Measurements from ENCODE around the gene FICD.
"Not testable (repeated sequence)": the region's sequence is repeated elsewhere in the genome, so short reads cannot be mapped to it uniquely, and the experiment has no call there.

Gene FICD

DNA sequence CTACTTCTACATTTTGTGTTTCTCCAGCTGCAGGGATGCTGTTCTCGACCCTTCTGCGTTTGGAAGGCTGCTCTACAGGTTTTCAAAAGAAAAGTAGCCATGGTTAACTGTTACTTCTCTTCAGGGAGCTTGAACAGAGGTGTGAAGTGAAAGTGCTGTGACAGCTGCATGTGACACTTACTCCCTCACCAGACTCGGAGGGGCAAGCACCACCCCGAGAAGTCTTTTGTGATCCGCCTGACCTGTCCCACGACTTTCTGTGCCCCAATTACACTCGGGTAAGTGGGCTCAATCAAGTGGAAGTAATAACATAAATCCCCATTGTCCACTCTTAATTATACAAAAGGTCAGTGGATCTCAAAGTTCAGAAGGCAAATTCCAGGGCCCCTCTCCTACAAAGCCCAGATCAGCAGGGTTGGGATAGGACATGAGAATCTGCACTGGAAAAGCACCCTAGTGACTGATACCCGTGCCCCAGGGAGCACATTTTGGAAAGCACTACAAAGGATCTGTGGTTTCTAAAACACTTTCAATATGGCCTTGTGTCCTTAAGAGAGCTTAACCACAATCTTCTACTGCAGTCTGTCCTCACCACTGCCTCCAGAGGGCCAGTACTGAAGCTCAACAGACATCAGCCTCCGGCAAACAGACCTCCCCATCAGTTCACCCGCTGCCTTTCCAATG, 11.5 kb downstream of the FICD start:
- in situ Hi-C loops (cut with MboI; ENCODE audit: low pct_unique_long_range_greater_than_20kb, low sequenced_read_pairs): no loop called here
- DNase-seq: no peak

DNA sequence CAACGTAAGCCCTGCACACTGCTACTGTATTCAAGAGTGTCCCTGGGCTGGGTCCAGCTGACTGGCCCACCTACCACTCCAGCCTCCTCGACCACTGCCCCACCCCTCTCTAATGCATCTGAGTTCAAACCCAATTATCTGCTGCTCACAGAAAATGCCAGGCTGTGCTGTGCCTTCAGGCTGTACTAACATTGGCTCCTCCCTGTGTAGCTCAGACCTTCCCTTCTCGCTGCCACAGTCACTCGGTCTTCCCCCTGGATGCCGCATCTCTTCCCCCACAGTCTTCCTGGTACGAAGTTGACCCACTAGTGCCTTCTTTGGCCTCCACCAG, 12.1 kb downstream of the FICD start:
- no peak for DNase-seq
- in situ Hi-C loops (cut with MboI; ENCODE audit: low pct_unique_long_range_greater_than_20kb, low sequenced_read_pairs): no loop called here

DNA sequence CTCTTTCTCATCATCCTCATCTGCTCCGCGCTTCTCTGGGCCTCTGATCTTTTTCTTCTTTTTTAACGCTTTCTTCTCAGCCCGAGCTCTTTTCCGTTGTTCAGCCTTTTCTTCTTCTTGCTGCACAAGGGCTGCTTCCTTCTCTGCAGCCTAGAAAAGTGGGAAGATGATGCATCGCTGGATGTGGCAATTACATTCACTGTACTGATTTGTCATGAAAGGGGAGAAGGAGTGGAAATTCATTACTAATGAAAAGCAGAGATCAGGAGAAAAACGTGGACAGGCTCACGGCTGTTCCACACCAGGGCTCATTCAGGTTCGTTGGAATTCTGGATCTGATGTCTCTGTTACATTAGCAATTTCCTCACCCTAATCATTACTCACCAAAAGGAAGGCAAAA, 15.1 kb downstream of the FICD start:
- DNase-seq: no peak
- in situ Hi-C loops (cut with MboI; ENCODE audit: low pct_unique_long_range_greater_than_20kb, low sequenced_read_pairs): no loop called here

DNA sequence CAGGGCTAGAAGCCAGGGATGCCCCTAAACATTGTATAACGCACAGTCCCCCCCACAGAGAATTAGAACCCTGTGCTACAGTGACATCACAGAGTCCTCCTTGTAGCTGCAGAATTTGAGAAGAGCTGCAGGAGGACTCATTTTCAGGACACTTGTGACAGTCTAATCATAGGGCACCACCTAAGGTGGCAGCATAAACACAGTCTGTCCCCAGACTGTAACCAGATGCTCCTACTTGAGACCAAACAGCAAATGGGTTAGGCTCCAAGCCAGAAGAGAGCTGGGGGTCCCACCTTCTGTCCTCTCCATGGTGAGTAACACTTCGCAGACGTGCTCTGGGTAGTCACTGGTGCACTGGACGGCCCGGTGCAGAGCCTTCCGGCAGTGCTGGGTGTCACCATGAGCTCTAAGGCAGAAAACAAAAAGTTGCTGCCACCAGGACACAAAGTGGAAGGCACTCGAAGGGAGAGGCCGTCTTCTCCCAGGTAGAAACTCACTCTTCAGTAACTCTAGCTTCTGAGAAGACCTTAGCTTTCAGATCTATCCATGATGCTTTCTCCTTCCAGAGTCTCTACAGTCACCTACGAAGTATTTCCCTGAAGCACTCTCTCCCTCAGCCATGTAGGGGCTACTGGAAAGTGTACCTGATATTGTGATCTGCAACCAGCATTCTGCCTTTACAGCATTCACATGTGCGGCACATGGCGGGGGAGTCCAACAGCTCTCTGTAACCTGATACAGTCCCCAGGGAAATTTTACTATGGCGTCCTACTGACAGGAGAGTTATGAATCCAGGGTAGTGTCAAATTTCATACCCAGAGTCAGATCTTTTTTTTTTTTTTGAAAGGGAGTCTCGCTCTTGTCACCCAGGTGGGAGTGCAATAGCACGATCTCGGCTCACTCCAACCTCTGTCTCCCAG, 17.1 kb downstream of the FICD start:
- in situ Hi-C loops (cut with MboI; ENCODE audit: low pct_unique_long_range_greater_than_20kb, low sequenced_read_pairs): no loop called here
- no peak for DNase-seq

DNA sequence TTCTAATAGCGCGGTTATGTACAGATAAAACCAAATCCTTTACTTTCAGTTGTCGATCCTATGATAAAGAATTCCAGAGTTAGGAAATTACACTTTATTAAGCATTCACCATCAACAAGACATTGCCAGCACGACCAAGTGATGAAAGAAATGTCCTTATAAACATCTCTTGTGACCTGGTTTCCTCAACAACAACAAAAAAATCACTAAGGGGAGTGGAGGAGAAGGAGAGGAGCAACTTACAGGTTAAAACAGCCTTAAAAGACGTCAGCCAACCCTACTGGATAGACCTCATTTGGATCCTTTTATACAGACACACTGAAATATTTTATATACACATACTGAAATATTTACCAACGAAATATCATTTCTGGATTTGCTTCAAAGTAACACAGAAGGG, 23.1 kb downstream of the FICD start:
- no peak for DNase-seq
- in situ Hi-C loops (cut with MboI; ENCODE audit: low pct_unique_long_range_greater_than_20kb, low sequenced_read_pairs): no loop called here

DNA sequence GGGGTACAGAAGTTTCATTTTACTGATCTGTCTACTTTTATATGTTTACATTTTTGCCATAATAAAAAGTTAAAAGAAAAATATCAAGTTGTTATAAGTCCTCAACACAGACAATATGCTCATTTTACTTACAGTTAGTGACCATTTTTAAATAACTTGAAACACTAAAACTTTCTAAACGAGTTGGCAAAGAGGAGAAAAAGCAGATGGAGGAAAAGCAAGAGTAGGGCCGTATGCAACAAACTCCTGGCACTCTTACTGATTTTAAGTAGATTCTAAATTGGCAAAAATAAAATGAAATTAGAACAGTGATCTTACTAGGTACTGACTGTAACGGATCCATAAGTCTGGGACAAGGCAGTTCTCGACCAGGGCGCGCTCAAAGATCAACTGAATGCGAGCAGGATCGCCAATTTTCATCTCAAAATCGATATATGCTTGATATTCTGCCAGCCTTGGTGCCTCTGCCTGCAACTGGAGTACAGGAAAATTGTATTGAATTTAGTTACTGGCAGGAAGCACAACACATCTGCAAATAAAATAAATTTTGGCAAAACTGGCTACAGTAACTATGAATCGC, 23.6 kb downstream of the FICD start:
- in situ Hi-C loops (cut with MboI; ENCODE audit: low pct_unique_long_range_greater_than_20kb, low sequenced_read_pairs): no loop called here
- DNase-seq: no peak

DNA sequence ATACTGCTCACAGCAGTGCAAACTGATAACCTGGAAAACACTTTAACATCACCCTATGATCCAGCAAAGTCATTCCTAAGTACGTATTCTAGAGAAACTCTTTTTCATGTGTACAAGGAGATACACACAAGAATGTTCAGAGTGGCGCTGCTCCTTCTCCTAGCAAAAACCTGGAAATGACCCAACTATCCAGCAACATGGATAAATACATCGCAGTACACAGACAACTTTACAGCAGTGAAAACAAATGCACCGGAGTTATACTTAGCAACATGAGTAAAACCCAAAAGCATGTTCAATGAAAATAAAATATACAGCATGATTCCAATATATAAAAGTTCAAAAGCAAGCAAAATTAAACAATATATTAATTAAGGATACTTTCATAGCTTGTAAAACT, 27.2 kb downstream of the FICD start:
- DNase-seq: no peak
- in situ Hi-C loops (cut with MboI; ENCODE audit: low pct_unique_long_range_greater_than_20kb, low sequenced_read_pairs): no loop called here

DNA sequence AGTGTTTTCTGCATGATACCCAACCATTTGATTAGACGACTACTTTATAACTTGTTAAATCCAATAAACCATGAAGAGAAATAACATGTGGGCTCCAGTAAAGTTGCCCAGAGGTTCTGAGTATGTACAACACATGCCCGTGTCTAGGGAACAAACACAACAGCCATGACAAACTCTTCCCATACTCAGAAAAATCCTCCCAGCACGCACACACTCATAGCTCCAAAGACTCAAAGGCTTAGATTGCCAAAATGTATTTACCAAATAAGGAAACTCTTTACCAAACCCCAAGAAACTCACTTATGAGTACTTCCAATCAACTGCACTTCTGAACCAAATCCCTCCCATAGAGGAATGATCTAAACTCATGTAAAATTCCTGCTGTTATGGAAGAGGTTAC, 28.6 kb downstream of the FICD start:
- in situ Hi-C loops (cut with MboI; ENCODE audit: low pct_unique_long_range_greater_than_20kb, low sequenced_read_pairs): no loop called here
- no peak for DNase-seq

DNA sequence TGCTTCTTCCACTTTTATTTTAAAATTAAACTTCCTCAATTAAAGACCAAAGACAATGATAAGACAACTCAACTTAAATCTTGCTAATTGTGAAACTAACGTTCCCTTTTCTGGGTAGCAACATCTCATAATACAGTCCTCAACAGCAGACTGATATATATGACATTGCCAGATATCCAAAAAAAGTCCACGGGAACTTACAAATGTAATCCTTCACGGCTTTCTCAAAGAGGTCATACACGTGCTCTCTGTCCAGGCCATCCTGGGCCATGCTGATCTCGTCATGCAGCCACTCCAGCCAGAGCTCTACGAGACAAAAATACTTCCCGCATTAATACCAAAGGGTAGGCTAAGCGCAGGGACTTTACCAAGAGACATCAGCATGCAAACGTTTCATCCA, 32.6 kb downstream of the FICD start:
- in situ Hi-C loops (cut with MboI; ENCODE audit: low pct_unique_long_range_greater_than_20kb, low sequenced_read_pairs): no loop called here

DNA sequence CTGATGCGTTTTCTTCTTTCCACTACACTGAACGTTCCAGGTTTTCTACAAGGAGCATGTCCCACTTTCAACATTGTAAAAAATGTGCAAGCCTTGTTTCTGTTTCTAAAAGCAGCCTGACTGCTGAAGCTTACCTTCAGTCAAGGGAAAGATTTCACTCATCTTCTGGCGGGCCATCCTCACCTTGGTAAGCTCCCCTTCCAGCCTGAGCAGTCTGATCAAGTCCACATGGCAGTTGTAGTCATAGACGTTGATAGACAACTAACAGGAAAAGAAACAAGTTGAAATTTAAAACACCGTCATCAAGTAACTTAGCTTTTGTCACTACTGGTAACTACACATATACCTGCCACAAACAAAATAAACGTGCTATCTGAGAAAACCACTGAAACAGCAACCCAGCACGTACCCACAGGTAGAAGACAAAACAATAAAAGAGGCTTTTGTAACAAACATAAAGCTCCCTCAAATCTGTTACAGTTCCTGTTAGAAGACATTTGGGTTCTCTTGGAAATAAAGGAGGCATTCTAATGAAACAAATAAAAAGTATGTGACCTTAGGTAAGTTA, 34.0 kb downstream of the FICD start:
- no peak for DNase-seq
- in situ Hi-C loops (cut with MboI; ENCODE audit: low pct_unique_long_range_greater_than_20kb, low sequenced_read_pairs): no loop called here

More for the DNA sequence above, 32.6 kb downstream of the FICD start:
- DNase-seq: no peak

DNA sequence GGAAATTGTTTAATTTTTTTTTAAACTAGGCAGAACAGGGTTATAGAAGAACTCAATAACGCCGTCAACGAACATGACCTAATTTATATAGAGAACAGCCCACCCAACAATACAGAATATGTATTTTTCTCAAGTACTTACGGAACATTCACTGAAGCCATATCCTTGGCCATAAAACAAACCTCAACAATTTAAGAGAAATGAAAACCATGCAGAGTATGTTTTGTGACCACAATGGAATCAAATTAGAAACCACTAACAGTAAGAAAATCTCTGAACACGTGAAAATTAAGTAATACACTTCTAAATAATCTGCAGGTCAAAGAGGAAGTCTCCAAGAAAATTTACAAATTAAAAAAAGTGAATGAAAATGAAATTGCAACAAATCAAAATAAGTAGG, 36.5 kb downstream of the FICD start:
- in situ Hi-C loops (cut with MboI; ENCODE audit: low pct_unique_long_range_greater_than_20kb, low sequenced_read_pairs): no loop called here
- no peak for DNase-seq

DNA sequence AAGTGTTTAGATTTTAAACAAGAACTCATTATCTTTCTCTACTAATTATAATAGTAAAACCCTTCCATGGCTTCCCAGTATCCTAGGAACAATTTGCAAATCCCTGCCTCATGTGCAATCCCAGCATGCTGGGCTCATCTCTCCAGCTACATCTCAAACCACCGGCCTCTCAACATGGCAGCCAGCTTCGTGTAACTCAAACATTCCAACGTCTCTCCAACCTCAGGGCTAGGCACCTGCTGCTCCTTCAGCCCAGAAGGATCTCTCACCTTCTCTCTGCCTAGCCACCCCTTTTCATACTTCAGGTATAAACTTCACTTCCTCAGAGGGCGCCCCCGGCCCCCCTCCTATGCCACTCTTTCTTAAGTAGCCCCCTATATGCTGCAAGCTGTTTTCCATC, 38.7 kb downstream of the FICD start:
- no peak for DNase-seq
- in situ Hi-C loops (cut with MboI; ENCODE audit: low pct_unique_long_range_greater_than_20kb, low sequenced_read_pairs): no loop called here

DNA sequence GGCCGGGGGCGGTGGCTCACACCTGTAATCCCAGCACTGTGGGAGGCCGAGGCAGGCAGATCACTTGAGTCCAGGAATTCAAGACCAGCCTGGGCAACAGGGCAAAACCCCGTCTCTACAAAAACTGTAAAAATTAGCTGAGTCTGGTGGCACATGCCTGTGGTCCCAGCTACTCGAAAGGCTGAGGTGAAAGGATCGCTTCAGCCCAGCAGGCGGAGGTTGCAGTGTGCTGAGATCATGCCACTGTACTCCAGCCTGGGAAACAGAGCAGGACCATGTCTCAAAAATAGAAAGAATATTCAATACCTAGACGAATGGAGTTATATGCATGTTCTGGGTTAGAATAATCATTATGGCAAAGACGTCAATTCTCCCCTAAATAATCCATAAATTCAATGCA, 40.3 kb downstream of the FICD start:
- in situ Hi-C loops (cut with MboI; ENCODE audit: low pct_unique_long_range_greater_than_20kb, low sequenced_read_pairs); DNase-seq: not testable (repeated sequence)

DNA sequence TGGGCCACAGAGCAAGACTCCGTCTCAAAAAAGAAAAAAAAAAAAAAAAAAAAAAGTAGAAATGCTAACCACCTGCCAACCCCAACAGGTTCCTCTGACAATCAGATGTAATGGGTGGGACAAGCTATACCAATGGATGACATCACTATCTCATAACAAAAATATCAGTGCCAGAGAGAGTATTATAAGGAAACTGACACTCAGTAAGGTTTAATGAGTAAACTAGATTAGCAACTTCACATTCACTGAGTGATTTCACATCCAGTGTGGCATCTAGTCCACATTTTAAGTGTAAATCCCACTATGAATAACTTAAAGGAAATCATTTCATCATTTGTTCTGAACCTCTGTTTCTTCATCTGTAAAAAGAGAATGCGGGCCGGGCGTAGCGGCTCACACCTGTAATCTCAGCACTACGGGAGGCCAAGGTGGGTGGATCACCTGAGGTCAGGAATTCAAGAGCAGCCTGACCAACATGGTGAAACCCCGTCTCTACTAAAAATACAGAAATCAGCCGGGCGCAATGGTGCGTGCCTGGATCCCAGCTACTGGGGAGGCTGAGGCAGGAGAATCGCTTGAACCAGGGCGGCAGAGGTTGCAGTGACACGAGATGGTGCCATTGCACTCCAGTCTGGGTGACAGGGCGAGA, 44.1 kb downstream of the FICD start:
- in situ Hi-C loops (cut with MboI; ENCODE audit: low pct_unique_long_range_greater_than_20kb, low sequenced_read_pairs): no loop called here
- no peak for DNase-seq

DNA sequence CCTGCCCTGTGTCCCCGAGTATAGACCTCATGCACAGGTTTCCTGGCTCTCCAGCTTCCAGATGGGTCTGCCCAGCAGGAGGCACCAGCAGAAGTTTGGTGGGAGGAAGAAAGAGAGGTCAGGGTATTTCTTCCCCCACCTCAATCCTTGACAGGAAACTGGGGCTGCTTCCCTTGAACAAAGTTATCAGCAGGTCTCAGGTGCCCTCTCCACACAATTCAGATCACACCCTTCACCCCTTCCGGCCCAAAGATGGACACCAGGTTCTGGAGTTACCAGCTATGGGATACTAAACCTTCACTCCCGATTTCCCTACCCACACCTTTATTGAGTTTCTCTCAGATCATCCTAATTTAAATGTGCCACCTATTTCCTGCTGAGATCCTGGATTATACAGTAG, 44.7 kb downstream of the FICD start:
- no peak for DNase-seq
- in situ Hi-C loops (cut with MboI; ENCODE audit: low pct_unique_long_range_greater_than_20kb, low sequenced_read_pairs): no loop called here

DNA sequence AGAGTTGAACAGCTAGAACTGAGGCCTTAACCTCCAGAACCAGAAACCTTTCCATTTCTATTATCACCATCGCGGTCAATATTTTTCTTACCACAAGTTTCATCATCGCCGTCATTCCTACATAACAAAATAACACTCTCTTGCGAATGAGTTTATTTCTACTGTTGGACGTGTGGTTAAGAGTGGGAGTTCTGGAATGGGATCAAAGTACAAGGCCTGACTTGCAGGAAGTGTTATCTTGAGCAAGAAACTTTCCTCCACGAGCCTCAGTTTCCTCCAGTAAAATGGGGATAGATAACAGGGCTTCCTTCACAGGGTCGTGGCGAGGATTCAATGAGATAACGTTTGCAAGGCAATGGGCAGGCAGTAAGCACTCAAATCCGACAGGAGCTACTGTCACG, 45.2 kb downstream of the FICD start:
- in situ Hi-C loops (cut with MboI; ENCODE audit: low pct_unique_long_range_greater_than_20kb, low sequenced_read_pairs): no loop called here
- DNase-seq: no peak

DNA sequence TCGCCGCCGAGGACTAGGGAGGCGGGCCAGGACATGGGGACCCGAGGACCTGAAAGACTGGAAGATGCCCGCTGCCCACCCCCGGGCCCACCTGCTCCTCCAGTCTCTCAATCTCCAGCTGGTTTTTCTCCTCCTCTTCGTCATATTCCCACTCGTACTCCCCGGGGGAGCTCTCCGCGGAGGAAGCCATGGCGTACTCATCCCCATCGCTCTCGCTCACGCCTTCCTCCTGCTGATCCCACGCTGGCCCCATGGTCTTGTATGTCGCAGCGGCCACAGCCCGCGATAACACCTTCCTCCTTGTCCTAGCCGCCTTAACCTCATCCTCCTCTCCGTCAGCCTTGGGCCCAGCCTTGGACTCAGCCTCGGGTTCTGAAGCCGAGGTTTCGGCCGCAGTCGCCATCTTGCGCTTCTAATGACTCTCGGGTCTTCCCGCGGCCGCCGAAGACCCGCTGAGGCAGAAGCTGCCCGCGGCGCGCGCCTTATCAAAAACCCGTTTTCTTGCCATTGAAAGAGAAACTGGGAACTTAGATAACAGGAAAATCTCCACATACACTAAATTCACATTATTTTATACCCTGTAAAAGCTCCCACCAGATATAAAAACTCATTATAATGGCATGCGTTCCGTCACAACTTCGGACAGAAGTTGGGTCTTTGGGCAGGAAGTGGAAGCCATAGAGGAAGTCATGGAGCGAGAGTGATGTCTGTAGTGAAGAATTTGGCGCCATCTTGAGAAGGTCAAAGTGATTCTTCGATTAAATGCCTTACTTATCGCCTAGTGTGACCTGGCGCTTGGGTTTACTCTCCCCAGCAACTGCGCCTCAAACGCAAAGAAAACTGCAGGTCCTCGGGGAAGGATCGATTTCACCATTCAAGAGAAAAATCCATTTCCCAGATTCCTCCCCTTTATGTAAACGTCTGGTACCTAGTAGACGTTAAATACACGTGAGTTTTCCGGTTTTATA, 46.0 kb downstream of the FICD start, which contains the start of gene SART3:
Gene SART3 (minus strand): TSS at position 422 of the 968 bp plus-strand sequence. CDS start 19 bp downstream, at position 403.
- DNase-seq: peak; percentile 95
- in situ Hi-C loops (cut with MboI; ENCODE audit: low pct_unique_long_range_greater_than_20kb, low sequenced_read_pairs): no loop called here

DNA sequence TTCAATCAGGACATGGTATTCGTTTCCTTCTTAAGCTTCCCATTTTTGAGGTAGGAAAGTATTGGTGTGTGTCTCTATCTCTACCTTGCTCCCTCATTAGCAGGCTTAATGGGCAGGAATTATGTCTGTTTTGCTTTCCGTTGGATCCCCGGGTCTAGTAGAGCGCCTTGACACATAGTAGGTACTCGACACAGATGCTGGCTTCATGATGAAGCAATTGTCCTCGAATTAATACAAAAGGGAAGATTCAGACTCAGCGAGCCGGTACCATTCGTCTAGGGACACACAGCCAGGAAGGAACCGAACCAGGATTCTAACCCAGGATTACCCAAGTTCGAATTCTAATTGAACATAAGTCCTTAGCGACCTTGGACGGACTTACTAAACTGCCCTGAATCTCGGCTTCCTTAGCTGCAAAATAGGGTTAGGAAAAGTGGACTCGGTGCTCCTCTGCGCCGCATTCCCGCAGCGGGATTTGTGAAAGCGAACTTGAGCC, 46.8 kb downstream of the FICD start:
- no peak for DNase-seq
- in situ Hi-C loops (cut with MboI; ENCODE audit: low pct_unique_long_range_greater_than_20kb, low sequenced_read_pairs): no loop called here
